Smooth muscle cell (in vitro differentiated cells): ENCODE measurements around the gene RASIP1. TPM values are rescaled to one million over a fixed set of nuclear protein-coding genes. Genes with fewer than 3 reads are reported as not detected.
"Not testable (repeated sequence)": the region's sequence is repeated elsewhere in the genome, so short reads cannot be mapped to it uniquely, and the experiment has no call there.

Experiments used
- DNase-seq: peaks from one replicate; lab custom pipeline; 2025; ENCODE audit not compliant: unreplicated experiment; lab: John Stamatoyannopoulos, UW
- H2AFZ ChIP-seq: fragments of 200-600 bp; sonication (generic); 2 replicates; pipeline ENCODE4 v1.6.0; 2016; ENCODE audit warnings: antibody characterized with exemption, low read depth, mild to moderate bottlenecking
- H3F3A ChIP-seq: fragments of 200-600 bp; sonication (generic); 2 replicates; pipeline ENCODE4 v1.6.0; 2017; ENCODE audit warnings: antibody characterized with exemption, low read depth
- H3K27ac ChIP-seq: fragments of 200-600 bp; sonication (generic); 2 replicates; pipeline ENCODE4 v1.5.1; 2016; ENCODE audit warnings: low read depth, mild to moderate bottlenecking
- H3K27me3 ChIP-seq: fragments of 200-600 bp; sonication (generic); 2 replicates; pipeline ENCODE4 v1.6.1; 2016; ENCODE audit warnings: low read depth, mild to moderate bottlenecking
- H3K36me3 ChIP-seq: fragments of 200-600 bp; sonication (generic); 2 replicates; pipeline ENCODE4 v1.5.1; 2016; ENCODE audit warnings: low read depth
- H3K4me1 ChIP-seq: fragments of 200-600 bp; sonication (generic); 2 replicates; pipeline ENCODE4 v1.5.1; 2016; ENCODE audit warnings: low read depth
- H3K4me2 ChIP-seq: fragments of 200-600 bp; sonication (generic); 2 replicates; pipeline ENCODE4 v1.6.0; 2016; ENCODE audit warnings: mild to moderate bottlenecking
- H3K4me3 ChIP-seq: fragments of 200-600 bp; sonication (generic); 2 replicates; pipeline ENCODE4 v1.5.1; 2016; ENCODE audit warnings: mild to moderate bottlenecking
- H3K79me2 ChIP-seq: fragments of 200-600 bp; sonication (generic); 2 replicates; pipeline ENCODE4 v1.6.0; 2016; ENCODE audit warnings: low read depth, mild to moderate bottlenecking
- H3K9ac ChIP-seq: fragments of 200-600 bp; sonication (generic); 2 replicates; pipeline ENCODE4 v1.6.0; 2016; ENCODE audit warnings: low read depth
- H3K9me3 ChIP-seq: fragments of 200-600 bp; sonication (generic); replicated peaks from 2 replicates; pipeline ENCODE4 v1.5.1; 2016; ENCODE audit warnings: low read depth
- H4K20me1 ChIP-seq: fragments of 200-600 bp; sonication (generic); 2 replicates; pipeline ENCODE4 v1.6.0; 2016; ENCODE audit warnings: low read depth
- WGBS: methylation state at CpG from one replicate; pipeline ENCODE4 v1.1.7; 2016; ENCODE audit warnings: low lambda C conversion rate; 5-methylcytosine and 5-hydroxymethylcytosine counted together
- polyA plus RNA-seq: library from polyadenylated mRNA; unstranded; fragments of >200 nt; fragmentation: Nextera tagmentation; extraction: Ambion mirVana; gene quantifications from 2 replicates; pipeline ENCODE4 v1.2.1, GENCODE V29; 2016
- total RNA-seq: library from RNA; depleted of rRNA; stranded (reverse); fragments of >200 nt; gene quantifications from 2 replicates; pipeline ENCODE4 v1.2.3, GENCODE V29; 2014
- TF ChIP-seq, protein P1 (sequence below): fragments of 200-600 bp; sonication (generic); IDR thresholded peaks from 2 replicates; pipeline ENCODE4 v1.5.1; 2017; ENCODE audit warnings: borderline replicate concordance, mild to moderate bottlenecking, antibody characterized with exemption; ENCODE audit not compliant: insufficient read depth, poor library complexity, severe bottlenecking

RASIP1 gene
- total and polyA plus RNA-seq, 2 experiments from 2014 or later, result 0.81 to 3.5 TPM

DNA sequence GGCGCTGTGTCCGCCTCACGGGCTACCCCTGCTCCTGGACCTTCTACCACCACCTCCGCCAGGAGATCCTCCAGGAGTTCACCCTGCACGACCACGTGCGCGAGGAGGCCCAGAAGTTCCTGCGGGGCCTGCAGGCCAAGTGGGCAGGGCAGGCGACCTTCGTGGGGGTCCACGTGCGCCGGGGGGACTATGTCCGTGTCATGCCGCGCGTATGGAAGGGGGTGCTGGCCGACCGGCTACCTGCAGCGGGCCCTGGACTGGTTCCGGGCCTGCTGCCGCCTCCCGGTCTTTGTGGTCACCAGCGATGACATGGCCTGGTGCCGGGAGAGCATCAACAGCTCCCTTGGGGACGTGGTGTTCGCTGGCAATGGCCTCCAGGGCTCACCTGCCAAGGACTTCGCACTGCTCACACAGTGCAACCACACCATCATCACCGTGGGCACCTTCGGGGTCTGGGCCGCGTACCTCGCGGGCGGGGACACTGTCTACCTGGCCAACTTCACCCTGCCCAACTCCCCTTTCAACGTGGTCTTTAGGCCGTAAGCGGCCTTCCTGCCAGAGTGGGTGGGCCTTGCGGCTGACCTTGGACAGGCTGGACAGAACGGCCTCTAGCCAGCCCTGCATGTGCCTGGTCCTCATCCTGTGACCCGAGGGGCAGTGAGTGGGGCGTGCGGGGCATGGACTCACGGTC is 59.8 kb downstream of the RASIP1 start:
- H3K79me2 ChIP-seq, result no peaks in the 10 kb centered on the region
- no peaks in the 10 kb centered on the region for H3K27me3 ChIP-seq
- no peaks in the 10 kb centered on the region for H3K4me1 ChIP-seq
- H3K9ac ChIP-seq, result no peak overlapping the region
- no peak overlapping the region for H3K4me3 ChIP-seq
- no peaks in the 10 kb centered on the region for H3F3A ChIP-seq
- H3K27ac ChIP-seq, result no peak overlapping the region
- no peaks in the 10 kb centered on the region for H3K36me3 ChIP-seq
- H4K20me1 ChIP-seq, result peaks cover 5% of the 10 kb centered on the region
- 90% methylated on average over 44 of the region's 45 CpGs for WGBS
- H3K4me2 ChIP-seq, result no peak overlapping the region
- no peak overlapping the region for H2AFZ ChIP-seq
- no peak for DNase-seq
- no peaks in the 10 kb centered on the region for H3K9me3 ChIP-seq
- TF ChIP-seq, protein P1, sequence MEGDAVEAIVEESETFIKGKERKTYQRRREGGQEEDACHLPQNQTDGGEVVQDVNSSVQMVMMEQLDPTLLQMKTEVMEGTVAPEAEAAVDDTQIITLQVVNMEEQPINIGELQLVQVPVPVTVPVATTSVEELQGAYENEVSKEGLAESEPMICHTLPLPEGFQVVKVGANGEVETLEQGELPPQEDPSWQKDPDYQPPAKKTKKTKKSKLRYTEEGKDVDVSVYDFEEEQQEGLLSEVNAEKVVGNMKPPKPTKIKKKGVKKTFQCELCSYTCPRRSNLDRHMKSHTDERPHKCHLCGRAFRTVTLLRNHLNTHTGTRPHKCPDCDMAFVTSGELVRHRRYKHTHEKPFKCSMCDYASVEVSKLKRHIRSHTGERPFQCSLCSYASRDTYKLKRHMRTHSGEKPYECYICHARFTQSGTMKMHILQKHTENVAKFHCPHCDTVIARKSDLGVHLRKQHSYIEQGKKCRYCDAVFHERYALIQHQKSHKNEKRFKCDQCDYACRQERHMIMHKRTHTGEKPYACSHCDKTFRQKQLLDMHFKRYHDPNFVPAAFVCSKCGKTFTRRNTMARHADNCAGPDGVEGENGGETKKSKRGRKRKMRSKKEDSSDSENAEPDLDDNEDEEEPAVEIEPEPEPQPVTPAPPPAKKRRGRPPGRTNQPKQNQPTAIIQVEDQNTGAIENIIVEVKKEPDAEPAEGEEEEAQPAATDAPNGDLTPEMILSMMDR, result no peak

DNA sequence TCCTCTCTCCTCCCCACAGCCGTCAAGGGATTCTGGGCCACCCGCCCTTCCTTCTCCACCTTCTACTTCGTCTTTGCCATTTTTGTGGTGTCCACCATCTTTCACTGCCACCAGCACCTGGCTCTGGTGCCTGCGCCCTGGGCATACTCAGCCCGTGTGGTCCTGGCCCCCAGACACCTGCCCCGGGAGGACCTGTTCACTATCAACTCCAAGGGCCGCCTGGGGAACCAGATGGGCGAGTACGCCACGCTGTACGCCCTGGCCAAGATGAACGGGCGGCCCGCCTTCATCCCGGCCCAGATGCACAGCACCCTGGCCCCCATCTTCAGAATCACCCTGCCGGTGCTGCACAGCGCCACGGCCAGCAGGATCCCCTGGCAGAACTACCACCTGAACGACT is 60.4 kb downstream of the RASIP1 start:
- H2AFZ ChIP-seq, H3K36me3 ChIP-seq, H4K20me1 ChIP-seq, H3K27me3 ChIP-seq, H3F3A ChIP-seq, DNase-seq, H3K79me2 ChIP-seq, H3K4me3 ChIP-seq, H3K27ac ChIP-seq, H3K9me3 ChIP-seq, H3K4me2 ChIP-seq, H3K9ac ChIP-seq, H3K4me1 ChIP-seq: not testable (repeated sequence)
- 94% methylated on average over 18 of the region's 19 CpGs for WGBS

DNA sequence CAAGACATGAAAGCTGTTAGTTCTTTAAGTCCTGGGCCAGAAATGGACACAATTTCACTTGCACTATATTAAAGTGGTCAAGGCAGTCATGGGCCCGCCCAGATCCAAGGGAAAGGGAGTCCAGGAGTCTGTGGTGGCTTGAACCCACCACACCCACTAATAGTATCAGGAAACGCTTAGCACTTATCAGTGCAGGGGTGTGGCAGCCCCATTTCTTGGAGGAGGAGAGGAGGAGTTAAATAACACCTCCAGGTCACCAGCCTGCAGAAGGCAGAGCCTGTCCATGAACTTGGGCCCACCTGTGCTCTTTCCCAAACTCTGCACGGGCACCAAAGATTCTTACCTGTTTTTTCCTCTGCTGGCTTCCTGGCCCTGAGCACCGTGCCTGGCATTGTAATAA is 62.2 kb downstream of the RASIP1 start:
- Histone ChIP-seq H3K27ac (no peak overlapping the region), H3K4me3 (no peak overlapping the region), H3K27me3 (no peaks in the 10 kb centered on the region), H3K4me1 (peaks cover 7% of the 10 kb centered on the region), H3F3A (no peaks in the 10 kb centered on the region), H3K79me2 (no peaks in the 10 kb centered on the region), H3K9me3 (no peaks in the 10 kb centered on the region), H3K9ac (no peak overlapping the region), H3K36me3 (no peaks in the 10 kb centered on the region), H3K4me2 (no peak overlapping the region), H4K20me1 (peaks cover 5% of the 10 kb centered on the region), H2AFZ (no peak overlapping the region)
- 95% methylated on average over 4 of the region's 4 CpGs for WGBS
- DNase-seq, result no peak
- TF ChIP-seq, protein P1, result no peak

DNA sequence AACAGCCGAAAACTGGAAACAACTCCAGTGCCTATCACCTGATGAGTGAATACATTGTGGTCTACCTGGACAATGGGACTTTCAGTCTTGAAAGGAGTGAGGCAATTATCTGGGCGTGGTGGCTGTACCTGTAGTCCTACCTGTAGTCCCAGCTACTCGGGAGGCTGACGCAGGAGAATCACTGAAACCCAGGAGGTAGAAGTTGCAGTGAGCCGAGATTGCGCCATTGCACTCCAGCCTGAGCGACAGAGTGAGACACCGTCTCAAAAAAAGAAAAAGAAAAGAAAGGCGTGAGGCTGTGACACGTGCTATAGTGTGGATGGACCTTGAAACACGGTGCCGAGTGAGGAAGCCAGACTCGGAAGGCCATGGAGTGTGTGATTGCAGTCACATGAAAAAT is 63.5 kb downstream of the RASIP1 start:
- H3K4me2 ChIP-seq, result no peak overlapping the region
- 77% methylated on average over 12 of the region's 13 CpGs for WGBS
- H3K4me1 ChIP-seq, result peaks cover 7% of the 10 kb centered on the region
- H3K27me3 ChIP-seq, result no peaks in the 10 kb centered on the region
- no peaks in the 10 kb centered on the region for H3K9me3 ChIP-seq
- no peaks in the 10 kb centered on the region for H3F3A ChIP-seq
- H3K79me2 ChIP-seq, result no peaks in the 10 kb centered on the region
- H3K36me3 ChIP-seq, result no peaks in the 10 kb centered on the region
- no peak for DNase-seq
- H3K4me3 ChIP-seq, result no peak overlapping the region
- no peak overlapping the region for H2AFZ ChIP-seq
- peak overlapping the region; percentile 11 for H3K27ac ChIP-seq
- H3K9ac ChIP-seq, result no peak overlapping the region
- TF ChIP-seq, protein P1, result no peak
- peaks cover 5% of the 10 kb centered on the region for H4K20me1 ChIP-seq
